OCI-LY1 (cell line): ENCODE measurements around the gene TFB2M.
A peak's percentile ranks its signal among the peaks of the same experiment; 100 is the strongest.

ENCODE experiments used
- H2AFZ ChIP-seq: fragments of 200-600 bp; sonication (generic), shearing (Covaris generic); 2 replicates; pipeline ENCODE4 v1.6.0; 2014; ENCODE audit warnings: antibody characterized with exemption, mild to moderate bottlenecking, low read length
- H3F3A ChIP-seq: fragments of 200-600 bp; sonication (generic), shearing (Covaris generic); 2 replicates; pipeline ENCODE4 v1.6.0; 2014; ENCODE audit warnings: mild to moderate bottlenecking, antibody characterized with exemption, low read length, moderate library complexity; ENCODE audit not compliant: insufficient read depth
- H3K27ac ChIP-seq: fragments of 200-600 bp; sonication (generic); 2 replicates; pipeline ENCODE4 v1.5.1; 2014; ENCODE audit warnings: low read length, mixed run types, mild to moderate bottlenecking, low read depth; ENCODE audit not compliant: poor library complexity, severe bottlenecking
- H3K27me3 ChIP-seq: fragments of 200-600 bp; sonication (generic); 2 replicates; pipeline ENCODE4 v1.6.0; 2014; ENCODE audit warnings: antibody characterized with exemption, mild to moderate bottlenecking, low read length, moderate library complexity; ENCODE audit not compliant: insufficient read depth
- H3K36me3 ChIP-seq: fragments of 200-600 bp; sonication (generic); 2 replicates; pipeline ENCODE4 v1.6.1; 2014; ENCODE audit warnings: mild to moderate bottlenecking, antibody characterized with exemption, low read length, moderate library complexity, mixed read lengths; ENCODE audit not compliant: insufficient read depth
- H3K4me1 ChIP-seq: fragments of 200-600 bp; sonication (generic); 2 replicates; pipeline ENCODE4 v1.5.1; 2014; ENCODE audit warnings: mild to moderate bottlenecking, low read length, moderate library complexity; ENCODE audit not compliant: insufficient read depth, severe bottlenecking
- H3K4me2 ChIP-seq: fragments of 200-600 bp; sonication (generic), shearing (Covaris generic); 2 replicates; pipeline ENCODE4 v1.6.1; 2014; ENCODE audit warnings: low read length
- H3K4me3 ChIP-seq: fragments of 200-600 bp; sonication (generic); 2 replicates; pipeline ENCODE4 v1.5.1; 2014; ENCODE audit warnings: low read length, low read depth, mild to moderate bottlenecking, mixed read lengths; ENCODE audit not compliant: poor library complexity, severe bottlenecking
- H3K79me2 ChIP-seq: fragments of 200-600 bp; shearing (Covaris generic); 2 replicates; pipeline ENCODE4 v1.6.1; 2016; ENCODE audit warnings: mixed run types, low read length, mixed read lengths; ENCODE audit not compliant: insufficient read depth
- H3K9ac ChIP-seq: fragments of 200-600 bp; sonication (generic), shearing (Covaris generic); 2 replicates; pipeline ENCODE4 v1.6.1; 2014; ENCODE audit warnings: mild to moderate bottlenecking, low read length, mixed read lengths
- H3K9me2 ChIP-seq: fragments of 200-600 bp; sonication (generic), shearing (Covaris generic); 2 replicates; pipeline ENCODE4 v1.6.1; 2014; ENCODE audit warnings: low read depth, mild to moderate bottlenecking, low read length, mixed read lengths
- H3K9me3 ChIP-seq: fragments of 200-600 bp; shearing (Covaris generic); 2 replicates; pipeline ENCODE4 v1.6.1; 2014; ENCODE audit warnings: low read length, mixed read lengths
- H4K20me1 ChIP-seq: fragments of 200-600 bp; sonication (generic), shearing (Covaris generic); 2 replicates; pipeline ENCODE4 v1.6.0; 2016; ENCODE audit warnings: mild to moderate bottlenecking, low read length; ENCODE audit not compliant: insufficient read depth
- EZH2 ChIP-seq: fragments of 200-600 bp; sonication (generic), shearing (Covaris generic); IDR thresholded peaks from 2 replicates; pipeline ENCODE4 v1.8.0; 2017; ENCODE audit warnings: borderline replicate concordance, mixed run types, mild to moderate bottlenecking, antibody characterized with exemption, low read length, moderate library complexity, mixed read lengths
- TF ChIP-seq, protein P1 (sequence below): fragments of 200-600 bp; sonication (generic), shearing (Covaris generic); IDR thresholded peaks from 2 replicates; pipeline ENCODE4 v1.5.1; 2017; ENCODE audit warnings: mild to moderate bottlenecking, antibody characterized with exemption, low read length, moderate library complexity, mixed read lengths

TFB2M gene

DNA sequence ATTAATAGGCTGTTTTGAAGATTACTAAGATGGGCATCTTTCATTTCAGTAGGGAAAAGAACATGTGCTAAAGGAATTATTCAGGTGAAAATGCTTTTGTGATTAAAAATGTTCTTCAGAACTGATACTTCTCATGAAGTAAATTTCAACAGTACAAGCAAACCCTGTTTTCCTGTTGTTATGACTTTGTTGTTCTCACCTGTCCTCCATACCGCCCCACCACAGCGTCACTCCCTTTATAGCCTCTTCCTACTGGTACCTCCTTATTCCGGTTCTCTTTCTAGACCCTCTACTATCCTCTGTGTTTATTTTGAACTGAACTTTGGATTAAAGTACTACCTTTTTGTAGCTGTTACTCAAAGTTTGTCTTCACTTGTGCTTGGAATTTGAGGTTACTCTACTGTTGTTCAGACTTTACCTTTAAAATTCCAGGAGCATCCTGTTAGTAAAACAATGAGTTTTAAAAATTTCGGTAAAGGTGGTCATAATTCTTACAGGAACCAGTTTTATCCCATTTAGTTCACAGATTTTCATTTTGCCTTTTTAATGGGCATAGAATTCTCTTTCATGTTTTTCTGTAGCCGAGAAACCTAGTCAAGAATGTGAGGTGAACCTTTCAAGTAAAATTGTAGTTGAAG lies 11.1 kb upstream of the TFB2M start:
- H3K4me1 ChIP-seq, result peaks cover 60% of the 10 kb centered on the region
- no peaks in the 10 kb centered on the region for H3K9me3 ChIP-seq
- H2AFZ ChIP-seq, result no peak overlapping the region
- peak overlapping the region; percentile 54 for H3K27ac ChIP-seq
- no peaks in the 10 kb centered on the region for H3K27me3 ChIP-seq
- no peak for TF ChIP-seq EZH2
- TF ChIP-seq, protein P1, sequence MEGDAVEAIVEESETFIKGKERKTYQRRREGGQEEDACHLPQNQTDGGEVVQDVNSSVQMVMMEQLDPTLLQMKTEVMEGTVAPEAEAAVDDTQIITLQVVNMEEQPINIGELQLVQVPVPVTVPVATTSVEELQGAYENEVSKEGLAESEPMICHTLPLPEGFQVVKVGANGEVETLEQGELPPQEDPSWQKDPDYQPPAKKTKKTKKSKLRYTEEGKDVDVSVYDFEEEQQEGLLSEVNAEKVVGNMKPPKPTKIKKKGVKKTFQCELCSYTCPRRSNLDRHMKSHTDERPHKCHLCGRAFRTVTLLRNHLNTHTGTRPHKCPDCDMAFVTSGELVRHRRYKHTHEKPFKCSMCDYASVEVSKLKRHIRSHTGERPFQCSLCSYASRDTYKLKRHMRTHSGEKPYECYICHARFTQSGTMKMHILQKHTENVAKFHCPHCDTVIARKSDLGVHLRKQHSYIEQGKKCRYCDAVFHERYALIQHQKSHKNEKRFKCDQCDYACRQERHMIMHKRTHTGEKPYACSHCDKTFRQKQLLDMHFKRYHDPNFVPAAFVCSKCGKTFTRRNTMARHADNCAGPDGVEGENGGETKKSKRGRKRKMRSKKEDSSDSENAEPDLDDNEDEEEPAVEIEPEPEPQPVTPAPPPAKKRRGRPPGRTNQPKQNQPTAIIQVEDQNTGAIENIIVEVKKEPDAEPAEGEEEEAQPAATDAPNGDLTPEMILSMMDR, result no peak
- H4K20me1 ChIP-seq, result no peaks in the 10 kb centered on the region
- H3K79me2 ChIP-seq, result peaks cover 89% of the 10 kb centered on the region
- no peaks in the 10 kb centered on the region for H3F3A ChIP-seq
- H3K9ac ChIP-seq, result peak overlapping the region; percentile 38; the same call in 1 of the 2 replicates
- H3K9me2 ChIP-seq, result no peaks in the 10 kb centered on the region
- H3K4me2 ChIP-seq, result peak overlapping the region; percentile 56
- peaks cover 14% of the 10 kb centered on the region for H3K36me3 ChIP-seq
- peak overlapping the region; percentile 30 for H3K4me3 ChIP-seq

DNA sequence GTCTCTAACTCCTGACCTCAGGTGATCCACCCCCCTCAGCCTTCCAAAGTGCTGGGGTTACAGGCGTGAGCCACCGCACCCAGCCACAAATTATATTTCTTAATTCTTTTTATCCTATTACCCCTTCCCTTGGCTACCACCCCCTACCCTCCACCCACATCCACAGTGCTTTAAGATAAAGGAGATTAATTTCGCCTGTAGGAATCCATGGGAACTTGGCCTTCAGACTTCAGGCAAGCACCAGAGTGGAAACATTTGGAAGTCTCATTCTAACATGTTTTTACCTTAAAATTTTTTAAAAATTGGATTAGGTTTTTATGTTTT lies 10.6 kb upstream of the TFB2M start:
- peaks cover 89% of the 10 kb centered on the region for H3K79me2 ChIP-seq
- H3K27ac ChIP-seq, result no peak overlapping the region
- H3F3A ChIP-seq, result no peaks in the 10 kb centered on the region
- peaks cover 64% of the 10 kb centered on the region for H3K4me1 ChIP-seq
- H2AFZ ChIP-seq, result no peak overlapping the region
- TF ChIP-seq EZH2, result no peak
- TF ChIP-seq, protein P1, result no peak
- H3K36me3 ChIP-seq, result peaks cover 11% of the 10 kb centered on the region
- no peak overlapping the region for H3K9ac ChIP-seq
- H3K4me2 ChIP-seq, result peak overlapping the region; percentile 56; the same call in 1 of the 2 replicates
- no peaks in the 10 kb centered on the region for H3K9me2 ChIP-seq
- H3K9me3 ChIP-seq, result no peaks in the 10 kb centered on the region
- no peaks in the 10 kb centered on the region for H4K20me1 ChIP-seq
- no peaks in the 10 kb centered on the region for H3K27me3 ChIP-seq
- H3K4me3 ChIP-seq, result peak overlapping the region; percentile 30

DNA sequence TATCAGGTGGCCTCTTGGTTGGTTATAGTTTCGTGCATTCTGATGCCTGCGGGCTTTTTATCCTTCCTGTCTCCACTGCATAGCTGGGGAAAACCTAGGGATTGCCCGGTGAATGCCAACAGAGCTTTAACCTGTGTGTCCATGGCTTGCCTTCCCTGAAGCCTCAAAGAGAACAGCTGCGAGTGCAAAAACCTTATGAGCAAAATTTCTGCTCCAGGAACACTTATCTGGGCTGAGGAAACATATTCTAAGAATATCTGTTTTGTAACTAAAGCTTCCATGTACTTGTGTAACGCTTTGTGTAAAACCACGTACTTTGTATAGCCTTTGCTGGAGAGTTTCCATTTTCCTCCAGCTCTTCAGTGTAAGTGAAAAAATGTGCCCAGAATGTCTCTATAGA lies 7.4 kb upstream of the TFB2M start:
- Histone ChIP-seq H3K9ac (no peak overlapping the region), H2AFZ (no peak overlapping the region), H3K36me3 (peaks cover 6% of the 10 kb centered on the region; the same call in 1 of the 2 replicates), H3F3A (no peaks in the 10 kb centered on the region), H3K9me2 (no peaks in the 10 kb centered on the region), H3K79me2 (peaks cover 92% of the 10 kb centered on the region), H3K27ac (peak overlapping the region; percentile 65), H4K20me1 (no peaks in the 10 kb centered on the region), H3K27me3 (no peaks in the 10 kb centered on the region), H3K4me2 (no peak overlapping the region; the same call in 1 of the 2 replicates), H3K4me3 (no peak overlapping the region), H3K9me3 (no peaks in the 10 kb centered on the region), H3K4me1 (peaks cover 75% of the 10 kb centered on the region)
- TF ChIP-seq, protein P1, result no peak
- no peak for TF ChIP-seq EZH2
